HepG2 (cell line): ENCODE results near the gene EMILIN3. TPM values are rescaled to one million over a fixed set of nuclear protein-coding genes. Genes with fewer than 3 reads are reported as not detected.

Experiments
- ARNT ChIP-seq: fragments of 450-650 bp; IDR thresholded peaks from 2 replicates; pipeline ENCODE4 v1.6.1; 2017
- FOXK2 ChIP-seq: fragments of 450-650 bp; IDR thresholded peaks from 2 replicates; pipeline ENCODE4 v1.6.1; 2016
- GABPA ChIP-seq, 2 experiments: IDR thresholded peaks; 2 replicates each; pipeline ENCODE4 v1.6.1; 2011 to 2016; ENCODE audit warnings: low read depth in 2 of 2, low read length in 1 of 2, missing biosample characterization in 1 of 2, missing genetic modification characterization in 1 of 2
- GFI1 ChIP-seq: sonication (generic); formaldehyde crosslinking; IDR thresholded peaks from 2 replicates; pipeline ENCODE4 v1.5.0; 2020; ENCODE audit warnings: missing genetic modification reagents, mild to moderate bottlenecking, borderline replicate concordance
- HMG20B ChIP-seq: conservative IDR thresholded peaks from 2 replicates; pipeline ENCODE4 v1.6.1; 2016; ENCODE audit warnings: missing genetic modification reagents, missing compliant biosample characterization
- KDM4B ChIP-seq: sonication (generic); formaldehyde crosslinking; IDR thresholded peaks from 2 replicates; pipeline ENCODE4 v1.4.0; 2020; ENCODE audit warnings: missing genetic modification reagents
- KMT2B ChIP-seq: IDR thresholded peaks from 2 replicates; pipeline ENCODE4 v1.6.1; 2016; ENCODE audit warnings: missing genetic modification reagents, missing compliant biosample characterization
- MAF1 ChIP-seq: sonication (generic); formaldehyde crosslinking; IDR thresholded peaks from 2 replicates; pipeline ENCODE4 v1.5.0; 2020; ENCODE audit warnings: missing genetic modification reagents, borderline replicate concordance
- MAFF ChIP-seq: IDR thresholded peaks from 2 replicates; pipeline ENCODE4 v1.6.1; 2011; ENCODE audit warnings: low read depth, low read length, improper control_type of control experiment
- MTF1 ChIP-seq: sonication (generic); formaldehyde crosslinking; IDR thresholded peaks from 2 replicates; pipeline ENCODE4 v1.5.0; 2020; ENCODE audit warnings: missing genetic modification reagents
- MXI1 ChIP-seq: IDR thresholded peaks from 3 replicates; pipeline ENCODE4 v1.6.1; 2012; ENCODE audit warnings: low read depth, low read length, inconsistent platforms, borderline replicate concordance
- NFYC ChIP-seq: IDR thresholded peaks from 2 replicates; pipeline ENCODE4 v1.6.1; 2016; ENCODE audit warnings: missing genetic modification reagents, missing compliant biosample characterization
- NR2C2 ChIP-seq: sonication (generic); formaldehyde crosslinking; IDR thresholded peaks from 2 replicates; pipeline ENCODE4 v1.4.0; 2020; ENCODE audit warnings: missing genetic modification reagents, mild to moderate bottlenecking, moderate library complexity, borderline replicate concordance
- TAF15 ChIP-seq: fragments of 200-400 bp; formaldehyde crosslinking; IDR thresholded peaks from one replicate; pipeline ENCODE4 v1.6.1; 2018; ENCODE audit warnings: mild to moderate bottlenecking, low read depth, low read length; ENCODE audit not compliant: poor library complexity, severe bottlenecking
- ZC3H13 ChIP-seq: sonication (generic); formaldehyde crosslinking; IDR thresholded peaks from 2 replicates; pipeline ENCODE4 v1.8.1; 2023; ENCODE audit warnings: mild to moderate bottlenecking, missing genetic modification reagents, moderate library complexity
- ZFAT ChIP-seq: sonication (generic); formaldehyde crosslinking; conservative IDR thresholded peaks from 2 replicates; pipeline ENCODE4 v1.8.1; 2023; ENCODE audit warnings: missing genetic modification reagents, inconsistent platforms
- ZNF224 ChIP-seq: sonication (generic); formaldehyde crosslinking; IDR thresholded peaks from 2 replicates; pipeline ENCODE4 v1.5.0; 2020; ENCODE audit warnings: mild to moderate bottlenecking, missing genetic modification reagents
- ZNF3 ChIP-seq: IDR thresholded peaks from 2 replicates; pipeline ENCODE4 v1.7.0; 2017; ENCODE audit warnings: inconsistent platforms
- ZNF33B ChIP-seq: sonication (generic); formaldehyde crosslinking; IDR thresholded peaks from 2 replicates; pipeline ENCODE4 v1.5.1; 2020; ENCODE audit warnings: mild to moderate bottlenecking, missing genetic modification reagents
- ZNF44 ChIP-seq: sonication (generic); formaldehyde crosslinking; IDR thresholded peaks from 2 replicates; pipeline ENCODE4 v1.5.1; 2020; ENCODE audit warnings: mild to moderate bottlenecking, missing genetic modification reagents
- ZNF562 ChIP-seq: sonication (generic); formaldehyde crosslinking; IDR thresholded peaks from 2 replicates; pipeline ENCODE4 v1.8.0; 2022; ENCODE audit warnings: missing genetic modification reagents, borderline replicate concordance
- ZNF660 ChIP-seq: sonication (generic); formaldehyde crosslinking; IDR thresholded peaks from 2 replicates; pipeline ENCODE4 v1.5.1; 2020; ENCODE audit warnings: mild to moderate bottlenecking, low read depth, missing genetic modification reagents, borderline replicate concordance
- ZNF777 ChIP-seq: sonication (generic); formaldehyde crosslinking; IDR thresholded peaks from 2 replicates; pipeline ENCODE4 v1.4.0; 2020; ENCODE audit warnings: missing genetic modification reagents
- ZSCAN31 ChIP-seq: sonication (generic); formaldehyde crosslinking; IDR thresholded peaks from 2 replicates; pipeline ENCODE4 v1.5.0; 2020; ENCODE audit warnings: low read depth, mild to moderate bottlenecking, missing genetic modification reagents
- polyA plus RNA-seq, 8 experiments: library from polyadenylated mRNA; depleted of rRNA in 3 of 8; stranded (reverse) in 7 of 8; unstranded in 1 of 8; fragments of >200 nt; fragmentation: Illumina TruSeq in 4 of 8; extraction: Trizol in 4 of 8; gene quantifications; 2 replicates each; pipeline versions ENCODE4 v1.2.1 to v1.2.3, GENCODE V29; 2011 to 2016; ENCODE audit warnings: low read depth in 4 of 8, missing spikeins in 1 of 8, mixed read lengths in 1 of 8; ENCODE audit not compliant: insufficient read depth in 1 of 8
- total RNA-seq, 5 experiments: library from RNA; depleted of rRNA; stranded (reverse); fragments of >200 nt; fragmentation: Illumina TruSeq; extraction: Trizol; gene quantifications; 2 replicates each; pipeline ENCODE4 v1.2.3, GENCODE V29; 2016; ENCODE audit warnings: low read depth in 1 of 5
- TF ChIP-seq, protein P1 (sequence below): sonication (generic); formaldehyde crosslinking; IDR thresholded peaks from 2 replicates; pipeline ENCODE4 v1.9.0; 2021; ENCODE audit warnings: missing genetic modification reagents, borderline replicate concordance
- TF ChIP-seq, protein P2 (sequence below): fragments of 450-650 bp; IDR thresholded peaks from 2 replicates; pipeline ENCODE4 v1.6.1; 2017; ENCODE audit warnings: mild to moderate bottlenecking
- TF ChIP-seq, protein P3 (sequence below): sonication (generic); formaldehyde crosslinking; IDR thresholded peaks from 2 replicates; pipeline ENCODE4 v1.4.0; 2020; ENCODE audit warnings: missing genetic modification reagents

EMILIN3 gene
- total and polyA plus RNA-seq, 2 of the 13 experiments (the other 11 are each of a cell fraction or from before 2014, with no cell fraction given) = 0.25 to 0.29 TPM

DNA sequence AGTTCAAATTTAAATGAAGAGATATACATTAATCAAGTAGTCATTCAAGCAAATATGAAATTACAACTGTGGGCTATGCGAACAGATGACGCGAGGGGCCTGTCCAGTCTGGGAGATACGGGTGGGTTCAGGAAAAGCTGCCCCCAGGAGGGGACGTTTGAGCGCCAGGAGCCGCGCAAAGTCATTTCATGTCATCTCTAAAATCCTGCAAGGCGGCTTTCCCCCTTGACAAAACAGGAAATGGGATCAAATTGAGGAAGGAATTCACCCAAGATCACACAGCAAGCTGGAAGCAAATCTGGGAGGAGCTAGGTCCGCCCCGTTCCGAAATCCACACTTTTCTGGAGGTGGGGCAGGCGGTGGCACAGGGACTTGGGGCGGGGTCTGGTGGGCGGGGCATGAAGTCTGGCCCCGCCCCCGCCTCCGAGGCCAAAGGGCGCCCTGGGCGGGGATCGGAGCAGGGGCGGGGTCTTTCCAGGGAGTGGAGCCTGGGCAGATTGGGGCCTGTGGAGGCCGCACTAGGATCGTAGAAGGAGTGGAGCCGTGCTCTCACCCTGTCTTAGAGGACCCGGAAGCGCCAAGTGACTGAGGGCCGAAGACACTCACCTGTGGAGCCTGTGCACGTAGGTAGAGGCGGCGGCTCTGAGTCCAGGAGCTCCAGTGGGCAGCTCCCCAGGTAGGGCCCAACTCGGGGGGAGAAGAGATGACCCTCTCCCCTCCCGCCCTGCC is 26.1 kb downstream of the EMILIN3 start, which contains the start of gene LPIN3 (continued):
- TF ChIP-seq ZNF660 (CRISPR knock-in tag) (no peak), GFI1 (CRISPR knock-in tag) (peak; percentile 53), ZSCAN31 (CRISPR knock-in tag) (no peak), FOXK2 (no peak), GABPA (IDR thresholded peaks at IDR 0.05; ENCODE audit: low read depth, low read length) (no peak), GABPA (CRISPR knock-in tag; IDR thresholded peaks at IDR 0.05; ENCODE audit: low read depth) (no peak), ZNF562 (CRISPR knock-in tag) (no peak), MAF1 (CRISPR knock-in tag) (peak; percentile 76; the same call in 1 of the 2 replicates), ZC3H13 (CRISPR knock-in tag) (no peak), ZNF777 (no peak), NR2C2 (CRISPR knock-in tag) (peak; percentile 92), ARNT (no peak), MAFF (no peak), MTF1 (CRISPR knock-in tag) (no peak), ZNF33B (no peak), ZNF44 (no peak; the same call in 1 of the 2 replicates), KDM4B (CRISPR knock-in tag) (no peak), NFYC (CRISPR knock-in tag) (no peak; the same call in 1 of the 2 replicates), ZNF3 (no peak), ZFAT (no peak), TAF15 (peak; percentile 31), MXI1 (no peak; the same call in 2 of the 3 replicates), KMT2B (no peak), HMG20B (CRISPR knock-in tag) (no peak), ZNF224 (CRISPR knock-in tag) (no peak; the same call in 1 of the 2 replicates)
- TF ChIP-seq, protein P1, sequence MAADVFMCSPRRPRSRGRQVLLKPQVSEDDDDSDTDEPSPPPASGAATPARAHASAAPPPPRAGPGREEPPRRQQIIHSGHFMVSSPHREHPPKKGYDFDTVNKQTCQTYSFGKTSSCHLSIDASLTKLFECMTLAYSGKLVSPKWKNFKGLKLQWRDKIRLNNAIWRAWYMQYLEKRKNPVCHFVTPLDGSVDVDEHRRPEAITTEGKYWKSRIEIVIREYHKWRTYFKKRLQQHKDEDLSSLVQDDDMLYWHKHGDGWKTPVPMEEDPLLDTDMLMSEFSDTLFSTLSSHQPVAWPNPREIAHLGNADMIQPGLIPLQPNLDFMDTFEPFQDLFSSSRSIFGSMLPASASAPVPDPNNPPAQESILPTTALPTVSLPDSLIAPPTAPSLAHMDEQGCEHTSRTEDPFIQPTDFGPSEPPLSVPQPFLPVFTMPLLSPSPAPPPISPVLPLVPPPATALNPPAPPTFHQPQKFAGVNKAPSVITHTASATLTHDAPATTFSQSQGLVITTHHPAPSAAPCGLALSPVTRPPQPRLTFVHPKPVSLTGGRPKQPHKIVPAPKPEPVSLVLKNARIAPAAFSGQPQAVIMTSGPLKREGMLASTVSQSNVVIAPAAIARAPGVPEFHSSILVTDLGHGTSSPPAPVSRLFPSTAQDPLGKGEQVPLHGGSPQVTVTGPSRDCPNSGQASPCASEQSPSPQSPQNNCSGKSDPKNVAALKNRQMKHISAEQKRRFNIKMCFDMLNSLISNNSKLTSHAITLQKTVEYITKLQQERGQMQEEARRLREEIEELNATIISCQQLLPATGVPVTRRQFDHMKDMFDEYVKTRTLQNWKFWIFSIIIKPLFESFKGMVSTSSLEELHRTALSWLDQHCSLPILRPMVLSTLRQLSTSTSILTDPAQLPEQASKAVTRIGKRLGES (CRISPR knock-in tag) = no peak
- TF ChIP-seq, protein P2, sequence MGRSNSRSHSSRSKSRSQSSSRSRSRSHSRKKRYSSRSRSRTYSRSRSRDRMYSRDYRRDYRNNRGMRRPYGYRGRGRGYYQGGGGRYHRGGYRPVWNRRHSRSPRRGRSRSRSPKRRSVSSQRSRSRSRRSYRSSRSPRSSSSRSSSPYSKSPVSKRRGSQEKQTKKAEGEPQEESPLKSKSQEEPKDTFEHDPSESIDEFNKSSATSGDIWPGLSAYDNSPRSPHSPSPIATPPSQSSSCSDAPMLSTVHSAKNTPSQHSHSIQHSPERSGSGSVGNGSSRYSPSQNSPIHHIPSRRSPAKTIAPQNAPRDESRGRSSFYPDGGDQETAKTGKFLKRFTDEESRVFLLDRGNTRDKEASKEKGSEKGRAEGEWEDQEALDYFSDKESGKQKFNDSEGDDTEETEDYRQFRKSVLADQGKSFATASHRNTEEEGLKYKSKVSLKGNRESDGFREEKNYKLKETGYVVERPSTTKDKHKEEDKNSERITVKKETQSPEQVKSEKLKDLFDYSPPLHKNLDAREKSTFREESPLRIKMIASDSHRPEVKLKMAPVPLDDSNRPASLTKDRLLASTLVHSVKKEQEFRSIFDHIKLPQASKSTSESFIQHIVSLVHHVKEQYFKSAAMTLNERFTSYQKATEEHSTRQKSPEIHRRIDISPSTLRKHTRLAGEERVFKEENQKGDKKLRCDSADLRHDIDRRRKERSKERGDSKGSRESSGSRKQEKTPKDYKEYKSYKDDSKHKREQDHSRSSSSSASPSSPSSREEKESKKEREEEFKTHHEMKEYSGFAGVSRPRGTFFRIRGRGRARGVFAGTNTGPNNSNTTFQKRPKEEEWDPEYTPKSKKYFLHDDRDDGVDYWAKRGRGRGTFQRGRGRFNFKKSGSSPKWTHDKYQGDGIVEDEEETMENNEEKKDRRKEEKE = no peak
- TF ChIP-seq, protein P3, sequence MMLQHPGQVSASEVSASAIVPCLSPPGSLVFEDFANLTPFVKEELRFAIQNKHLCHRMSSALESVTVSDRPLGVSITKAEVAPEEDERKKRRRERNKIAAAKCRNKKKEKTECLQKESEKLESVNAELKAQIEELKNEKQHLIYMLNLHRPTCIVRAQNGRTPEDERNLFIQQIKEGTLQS (CRISPR knock-in tag) = no peak; the same call in 1 of the 2 replicates
